ENCODE results near the gene CRAMP1. TPM values are rescaled to one million over a fixed set of nuclear protein-coding genes. Genes with fewer than 3 reads are reported as not detected.

The CRAMP1 gene
- total and polyA plus RNA-seq, 2 of the 8 experiments (the other 6 are each of a cell fraction or from before 2014, with no cell fraction given), result 19.2 to 23.2 TPM

DNA sequence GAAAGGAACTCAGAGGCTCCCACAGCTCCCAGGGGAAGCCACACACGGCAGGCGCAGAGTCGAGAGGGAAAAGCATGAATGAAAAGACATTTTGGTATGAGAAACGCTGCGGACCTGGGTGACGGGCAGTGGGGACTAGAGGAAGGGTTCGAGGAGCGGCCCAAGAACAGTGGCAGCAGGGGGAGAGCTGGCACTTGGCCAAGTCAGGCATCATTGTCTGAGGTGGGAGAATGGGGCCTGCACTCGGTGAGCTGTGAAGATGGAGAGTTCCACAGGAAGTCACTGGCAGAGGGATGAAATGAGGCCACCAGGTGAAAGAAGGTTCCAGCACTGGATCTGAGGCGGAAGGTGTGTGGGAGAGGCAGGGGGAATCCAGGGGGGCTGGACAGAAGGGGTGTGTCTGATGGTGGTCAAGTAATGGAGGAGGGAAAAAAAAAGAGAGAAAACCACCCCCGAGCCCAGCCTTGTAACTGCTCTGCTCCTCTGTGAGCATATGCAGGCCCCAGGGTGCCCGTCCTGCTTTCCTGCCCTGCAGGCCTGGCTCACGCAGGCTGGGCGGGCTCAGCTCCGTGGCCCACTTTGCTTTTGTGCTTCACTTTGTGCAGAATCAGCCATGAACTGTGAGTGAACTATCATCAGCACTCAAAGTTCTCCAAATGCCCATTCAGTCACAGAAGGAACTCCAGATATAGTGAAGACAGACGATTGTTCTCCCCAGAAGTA lies 46.9 kb upstream of the CRAMP1 start (continued):
- TF ChIP-seq, protein P1, sequence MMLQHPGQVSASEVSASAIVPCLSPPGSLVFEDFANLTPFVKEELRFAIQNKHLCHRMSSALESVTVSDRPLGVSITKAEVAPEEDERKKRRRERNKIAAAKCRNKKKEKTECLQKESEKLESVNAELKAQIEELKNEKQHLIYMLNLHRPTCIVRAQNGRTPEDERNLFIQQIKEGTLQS (IDR thresholded peaks at IDR 0.05; ENCODE audit: insufficient read depth, low read depth, low read length), result no peak
- TF ChIP-seq CTBP2 (IDR thresholded peaks at IDR 0.05; ENCODE audit: borderline replicate concordance, insufficient read depth, insufficient read length, low read length), result no peak
